ENCODE measurements around the gene MNT. TPM values are rescaled to one million over a fixed set of nuclear protein-coding genes. Genes with fewer than 3 reads are reported as not detected.

The MNT gene
- total and polyA plus RNA-seq, 9 of the 15 experiments (the other 6 are each of a cell fraction or from before 2014, with no cell fraction given): 0.18 to 23.8 (median 5.3) TPM

GRCh38 chr17:2365132-2365531 lies 35.7 kb downstream of the MNT start:
- ChIA-PET CTCF (ENCODE audit: low intra/inter-chr PET ratio) (no interaction called here), POLR2A (interaction anchor here (1.0 kb wide), 1 partner anchor 19 kb away, joined by 4 read pairs; no protein-coding TSS in a partner anchor)
- WGBS (ENCODE audit: insufficient coverage, low coverage, missing lambda C conversion rate): 77% methylated on average over 11 of the region's 20 CpGs
- in situ Hi-C loops (cut with MboI): no loop called here
- no peak overlapping the region for H3K4me3 ChIP-seq
- no peak overlapping the region for H3K4me2 ChIP-seq (ENCODE audit: insufficient read depth, low read length)
- H3K9me1 ChIP-seq (ENCODE audit: control insufficient read depth, insufficient read depth, low read length): no peaks in the 10 kb centered on the region
- H3K27me3 ChIP-seq (ENCODE audit: control insufficient read depth in 2 of 2, insufficient read depth in 2 of 2, low read length in 2 of 2): no peaks in the 10 kb centered on the region
- H3K9me3 ChIP-seq (replicated peaks; ENCODE audit: control insufficient read depth, insufficient read depth, low read depth, low read length): no peaks in the 10 kb centered on the region
- ATAC-seq: no peak
- peaks cover 0 to 4% of the 10 kb centered on the region in 2 experiments; a peak in 1 of 5 replicates for H3K4me1 ChIP-seq (replicated peaks in 1 of 2; ENCODE audit: control insufficient read depth in 2 of 2, insufficient read depth in 2 of 2, low read length in 2 of 2)
- H3K36me3 ChIP-seq (ENCODE audit: control insufficient read depth, insufficient read depth, low read length): no peaks in the 10 kb centered on the region
- FAIRE-seq: no peak
- DNase-seq (ENCODE audit: extremely low read depth in 1 of 4, low spot score in 3 of 4): no peak
- no peak overlapping the region for H3K27ac ChIP-seq (ENCODE audit: extremely low read depth, low read depth, low read length)
- no peaks in the 10 kb centered on the region for H3K79me2 ChIP-seq (ENCODE audit: control insufficient read depth, insufficient read depth, low read length)
- no peak overlapping the region for H3K9ac ChIP-seq (ENCODE audit: insufficient read depth in 1 of 2, low read depth in 2 of 2, low read length in 2 of 2)
- H2AFZ ChIP-seq (ENCODE audit: low read depth, low read length): no peak overlapping the region
- no TSS peak for BruUV-seq (replicated peaks)
- no peaks in the 10 kb centered on the region; the same call in 1 of the 2 replicates for H4K20me1 ChIP-seq (replicated peaks; ENCODE audit: control insufficient read depth, insufficient read depth, low read length)
- intact Hi-C loops (cut with micrococcal nuclease): no loop called here
- TF ChIP-seq TSHZ1 (CRISPR knock-in tag; IDR thresholded peaks at IDR 0.05) (no peak), IFI16 (CRISPR knock-in tag; IDR thresholded peaks at IDR 0.05) (no peak), CHAMP1 (IDR thresholded peaks at IDR 0.05) (no peak), ZNF589 (CRISPR knock-in tag; IDR thresholded peaks at IDR 0.05; ENCODE audit: low read depth) (no peak), RNF2 (IDR thresholded peaks at IDR 0.05) (no peak), HMGN3 (IDR thresholded peaks at IDR 0.05; ENCODE audit: borderline replicate concordance, extremely low read depth, insufficient read length, low read depth, low read length) (no peak), SMARCB1 (IDR thresholded peaks at IDR 0.05; ENCODE audit: insufficient read length, low read depth) (no peak), ZNF512 (tag; IDR thresholded peaks at IDR 0.05) (no peak), GTF2B (IDR thresholded peaks at IDR 0.05; ENCODE audit: extremely low read depth, insufficient read length) (no peak), ZNF778 (CRISPR knock-in tag; IDR thresholded peaks at IDR 0.05) (no peak), THAP12 (CRISPR knock-in tag; IDR thresholded peaks at IDR 0.05) (no peak)

All from K562 (cell line).